A549 (cell line): ENCODE results near the gene HSPB7. TPM values are rescaled to one million over a fixed set of nuclear protein-coding genes. Genes with fewer than 3 reads are reported as not detected.

Experiments
- ATAC-seq, 2 experiments: fragments of 200-7000 bp in 1 of 2; fragments of >200 bp in 1 of 2; cut with Nextera tagmentation in 1 of 2; cut with Tn5 transposase in 1 of 2; 3 replicates each; pipeline versions ENCODE4 v1.8.0 to v1.9.1; 2018 to 2020; ENCODE audit warnings: mild to moderate bottlenecking in 1 of 2, moderate library complexity in 1 of 2
- CTCF ChIA-PET: fragments of 300-600 bp; sonication (Branson Sonifier 250); formaldehyde crosslinking; extraction: SDS; loops from one replicate; lab custom pipeline; 2021; ENCODE audit warnings: antibody characterized with exemption, inconsistent platforms; lab: Yijun Ruan, JAX
- POLR2A ChIA-PET: fragments of 350-600 bp; formaldehyde crosslinking; extraction: SDS; loops from one replicate; lab custom pipeline; 2021; ENCODE audit warnings: antibody characterized with exemption, inconsistent platforms; lab: Yijun Ruan, JAX
- DNase-seq, 2 experiments: peaks; one replicate each; pipeline versions ENCODE4 v3.0.0 to v3.0.0-alpha.2; 2011 to 2016; ENCODE audit warnings: low read depth in 1 of 2, low spot score in 1 of 2
- FAIRE-seq: peaks from 2 replicates; lab custom pipeline; 2011; peaks lifted over from hg19 to GRCh38; lab: Jason Lieb, UNC
- H3K27ac ChIP-seq, 2 experiments: fragments of >200 bp; sonication (Bioruptor Twin); formaldehyde crosslinking; 3 replicates each; pipeline ENCODE4 v1.5.1; 2016 to 2017
- H3K4me1 ChIP-seq: fragments of >200 bp; sonication (Bioruptor Twin); formaldehyde crosslinking; 3 replicates; pipeline ENCODE4 v1.6.1; 2016
- H3K4me2 ChIP-seq: fragments of >200 bp; sonication (Bioruptor Twin); formaldehyde crosslinking; 3 replicates; pipeline ENCODE4 v1.6.1; 2016
- H3K4me3 ChIP-seq: fragments of >200 bp; sonication (Bioruptor Twin); formaldehyde crosslinking; 3 replicates; pipeline ENCODE4 v1.5.1; 2016
- H3K9me3 ChIP-seq: fragments of >200 bp; sonication (Bioruptor Twin); formaldehyde crosslinking; 3 replicates; pipeline ENCODE4 v1.6.1; 2016
- BHLHE40 ChIP-seq: IDR thresholded peaks from 2 replicates; pipeline ENCODE4 v1.6.1; 2012; ENCODE audit warnings: low read depth, low read length, inconsistent platforms
- CBX8 ChIP-seq: fragments of 200-600 bp; sonication (generic); IDR thresholded peaks from 2 replicates; pipeline ENCODE4 v1.6.1; 2016
- CHD4 ChIP-seq: fragments of 200-600 bp; sonication (generic); IDR thresholded peaks from 2 replicates; pipeline ENCODE4 v1.6.1; 2016; ENCODE audit warnings: antibody characterized with exemption, mild to moderate bottlenecking, borderline replicate concordance
- CTCF ChIP-seq: fragments of >200 bp; sonication (Bioruptor Twin); formaldehyde crosslinking; IDR thresholded peaks from 3 replicates; pipeline ENCODE4 v1.5.1; 2016
- E2F6 ChIP-seq: IDR thresholded peaks from 2 replicates; pipeline ENCODE4 v1.6.1; 2012; ENCODE audit warnings: low read depth, borderline replicate concordance
- EHF ChIP-seq: fragments of 250-450 bp; sonication (Bioruptor Pico); IDR thresholded peaks from 2 replicates; pipeline ENCODE4 v1.5.0; 2020; ENCODE audit warnings: mild to moderate bottlenecking
- EHMT2 ChIP-seq: fragments of 200-600 bp; sonication (generic); IDR thresholded peaks from 2 replicates; pipeline ENCODE4 v1.6.1; 2016; ENCODE audit warnings: antibody characterized with exemption, low read depth, mild to moderate bottlenecking, moderate library complexity
- ESRRA ChIP-seq: fragments of 150-350 bp; IDR thresholded peaks from 2 replicates; pipeline ENCODE4 v1.6.1; 2014; ENCODE audit warnings: mild to moderate bottlenecking, low read length, borderline replicate concordance
- FOSB ChIP-seq: fragments of 250-450 bp; sonication (Bioruptor Pico); IDR thresholded peaks from 2 replicates; pipeline ENCODE4 v1.5.0; 2020; ENCODE audit warnings: mild to moderate bottlenecking, moderate library complexity
- FOSL2 ChIP-seq, 2 experiments: fragments of 450-650 bp in 1 of 2; fragments of >200 bp in 1 of 2; sonication (Bioruptor Twin) in 1 of 2; formaldehyde crosslinking; IDR thresholded peaks; 2 replicates each; pipeline versions ENCODE4 v1.5.0 to v1.6.1; 2016 to 2020; ENCODE audit warnings: mild to moderate bottlenecking in 1 of 2, moderate library complexity in 1 of 2
- HEYL ChIP-seq: fragments of 250-450 bp; sonication (Bioruptor Pico); IDR thresholded peaks from 2 replicates; pipeline ENCODE4 v1.8.0; 2021; ENCODE audit warnings: mild to moderate bottlenecking, moderate library complexity
- HMGXB4 ChIP-seq: fragments of 250-450 bp; sonication (Bioruptor Pico); IDR thresholded peaks from 2 replicates; pipeline ENCODE4 v1.5.0; 2021; ENCODE audit warnings: mild to moderate bottlenecking, moderate library complexity, borderline replicate concordance
- HOXB13 ChIP-seq: fragments of 250-450 bp; sonication (Bioruptor Pico); IDR thresholded peaks from 2 replicates; pipeline ENCODE4 v1.5.0; 2020; ENCODE audit warnings: low read depth, mild to moderate bottlenecking, moderate library complexity
- HOXB5 ChIP-seq: fragments of 250-450 bp; sonication (Bioruptor Pico); IDR thresholded peaks from 2 replicates; pipeline ENCODE4 v1.5.0; 2020; ENCODE audit warnings: mild to moderate bottlenecking, moderate library complexity
- JUN ChIP-seq, 2 experiments: fragments of >200 bp; sonication (Bioruptor Twin); formaldehyde crosslinking; IDR thresholded peaks; 2 replicates in 1 of 2; 3 replicates in 1 of 2; pipeline ENCODE4 v1.6.1; 2016 to 2017
- KDM1A ChIP-seq: fragments of 200-600 bp; sonication (generic); IDR thresholded peaks from 2 replicates; pipeline ENCODE4 v1.6.1; 2016; ENCODE audit warnings: low read depth, mild to moderate bottlenecking
- MAX ChIP-seq: IDR thresholded peaks from 2 replicates; pipeline ENCODE4 v1.6.1; 2012
- NPAS2 ChIP-seq: fragments of 250-450 bp; sonication (Bioruptor Pico); IDR thresholded peaks from 2 replicates; pipeline ENCODE4 v1.8.0; 2022; ENCODE audit warnings: mild to moderate bottlenecking, moderate library complexity, borderline replicate concordance
- PHF8 ChIP-seq: fragments of 200-600 bp; sonication (generic); IDR thresholded peaks from 2 replicates; pipeline ENCODE4 v1.6.1; 2016; ENCODE audit warnings: low read depth, mild to moderate bottlenecking, antibody characterized with exemption, moderate library complexity, borderline replicate concordance
- POLR2A ChIP-seq: IDR thresholded peaks from 2 replicates; pipeline ENCODE4 v1.6.1; 2012; ENCODE audit warnings: mild to moderate bottlenecking, low read length
- POLR2AphosphoS2 ChIP-seq: conservative IDR thresholded peaks from 2 replicates; pipeline ENCODE4 v1.6.1; 2012; ENCODE audit warnings: low read length, improper control_type of control experiment, inconsistent platforms
- RAD21 ChIP-seq, 2 experiments: fragments of >200 bp in 1 of 2; sonication (Bioruptor Twin) in 1 of 2; formaldehyde crosslinking in 1 of 2; IDR thresholded peaks in 1 of 2; conservative IDR thresholded peaks in 1 of 2; 2 replicates in 1 of 2; 3 replicates in 1 of 2; pipeline ENCODE4 v1.6.1; 2012 to 2018; ENCODE audit warnings: inconsistent platforms in 1 of 2
- RARB ChIP-seq: fragments of 250-450 bp; sonication (Bioruptor Pico); IDR thresholded peaks from 2 replicates; pipeline ENCODE4 v1.8.0; 2021; ENCODE audit warnings: mild to moderate bottlenecking, moderate library complexity
- RCOR1 ChIP-seq: fragments of 150-350 bp; IDR thresholded peaks from 2 replicates; pipeline ENCODE4 v1.6.1; 2014; ENCODE audit warnings: antibody characterized with exemption, low read length, low read depth
- TP53 ChIP-seq: fragments of 250-450 bp; sonication (Bioruptor Pico); IDR thresholded peaks from 2 replicates; pipeline ENCODE4 v1.5.0; 2021; ENCODE audit warnings: mild to moderate bottlenecking, moderate library complexity
- ZC3H11A ChIP-seq: fragments of 450-650 bp; IDR thresholded peaks from 2 replicates; pipeline ENCODE4 v1.6.1; 2014; ENCODE audit warnings: antibody characterized with exemption, mild to moderate bottlenecking
- WGBS: methylation state at CpG from one replicate; pipeline ENCODE4 v1.1.6; 2017; ENCODE audit errors: missing lambda C conversion rate; 5-methylcytosine and 5-hydroxymethylcytosine counted together
- polyA minus RNA-seq: library from RNA; depleted of rRNA, polyadenylated mRNA; stranded (reverse); fragments of >200 nt; gene quantifications from 2 replicates; pipeline ENCODE4 v1.2.3, GENCODE V29; 2011; rRNA and poly(A)+ RNA removed
- polyA plus RNA-seq, 4 experiments: library from polyadenylated mRNA; depleted of rRNA in 3 of 4; stranded (reverse); fragments of >200 nt; fragmentation: RNase III in 1 of 4; extraction: RNeasy Plus Mini Kit Qiagen cat#74134 plus additional on column Dnase treatment in 1 of 4; gene quantifications; 2 replicates in 3 of 4; 3 replicates in 1 of 4; pipeline ENCODE4 v1.2.3, GENCODE V29; 2011 to 2017

HSPB7 gene
- polyA plus RNA-seq (2011; rRNA removed) (not detected in 2 replicates), polyA plus RNA-seq (2017; fragmentation: RNase III; extraction: RNeasy Plus Mini Kit Qiagen cat#74134 plus additional on column Dnase treatment) (not detected in 3 replicates), polyA minus RNA-seq (not detected in 2 replicates)
- polyA plus RNA-seq (2012; cell fraction: cytosol; rRNA removed) = not detected in 2 replicates
- not detected in 2 replicates for polyA plus RNA-seq (2012; cell fraction: nucleus; rRNA removed)

GRCh38 chr1:16017461-16018303, at the start of gene HSPB7:
Gene HSPB7, minus strand, starts transcription at chr1:16018043. Its CDS starts 80 bp downstream, at chr1:16017963.
- CTCF ChIA-PET = interaction anchor here (1.1 to 2.3 kb wide), 5 partner anchors 8 to 56 kb away, joined by 3 to 8 read pairs (median 5); partner anchors contain the start of gene FAM131C
- TF ChIP-seq ZC3H11A (no peak), BHLHE40 (no peak), FOSL2 (IDR thresholded peaks at IDR 0.05) (no peak), FOSL2 (CRISPR knock-in tag; IDR thresholded peaks at IDR 0.05) (no peak), HOXB5 (CRISPR knock-in tag) (no peak), CTCF (no peak), JUN (IDR thresholded peaks at IDR 0.05) (no peak), POLR2AphosphoS2 (no peak), TP53 (no peak)
- TF ChIP-seq, all 56 proteins: peak for 0
- FAIRE-seq (no peak), DNase-seq (no peak), ATAC-seq (no peak; a peak in 1 of 6 replicates)
- peaks cover 19% of the 10 kb centered on the region for H3K4me1 ChIP-seq
- no peak within 1 kb of the TSS for H3K4me3 ChIP-seq
- H3K27ac ChIP-seq = no peak within 1 kb of the TSS; a peak in 1 of 6 replicates
- H3K4me2 ChIP-seq = no peak within 1 kb of the TSS
- no peaks in the 10 kb centered on the region for H3K9me3 ChIP-seq
- 86% methylated on average over 20 of the region's 37 CpGs for WGBS
- POLR2A ChIA-PET = no interaction called here

- Histone ChIP-seq H3K9me3 (no peaks in the 10 kb centered on the region), H3K4me3 (no peak overlapping the region), H3K4me2 (peak overlapping the region; percentile 57), H3K27ac (peak overlapping the region; percentile 52 to 66; a peak in 4 of 6 replicates), H3K4me1 (peaks cover 26% of the 10 kb centered on the region)
- no peak for TF ChIP-seq EHF (CRISPR knock-in tag)
- TF ChIP-seq RAD21 (conservative IDR thresholded peaks at IDR 0.05 in 1 of 2, IDR thresholded peaks at IDR 0.05 in 1 of 2) = no peak
- TF ChIP-seq ESRRA = no peak
- DNase-seq (peak; percentile 48 to 52), FAIRE-seq (no peak), ATAC-seq (peak; percentile 22 to 35; a peak in 2 of 6 replicates)
- ChIA-PET CTCF (interaction anchor here (0.8 to 2.2 kb wide), 5 partner anchors 10 to 119 kb away, joined by 3 to 9 read pairs (median 5); no protein-coding TSS in a partner anchor), POLR2A (no interaction called here)
- 33% methylated on average over 4 of the region's 6 CpGs for WGBS
Measured at GRCh38 chr1:16067127-16067768, 49.4 kb upstream of the HSPB7 start.

- Histone ChIP-seq H3K4me3 (no peak overlapping the region), H3K4me2 (no peak overlapping the region; the same call in 2 of the 3 replicates), H3K27ac (peak overlapping the region in 1 of 2 experiments; percentile 66; a peak in 1 of 6 replicates), H3K4me1 (peaks cover 26% of the 10 kb centered on the region), H3K9me3 (no peaks in the 10 kb centered on the region)
- CTCF ChIA-PET = interaction anchor here (0.5 to 1.5 kb wide), 5 partner anchors 16 to 473 kb away, joined by 3 to 5 read pairs (median 3); no protein-coding TSS in a partner anchor
- DNase-seq = no peak
- WGBS = 73% methylated on average over 4 of the region's 4 CpGs
- TF ChIP-seq ZC3H11A = no peak
- TF ChIP-seq NPAS2 (CRISPR knock-in tag) = no peak
- no peak for TF ChIP-seq CBX8
- no peak for TF ChIP-seq HEYL (CRISPR knock-in tag)
- no peak for TF ChIP-seq KDM1A
- TF ChIP-seq RCOR1 = no peak
- no peak for TF ChIP-seq RAD21 (conservative IDR thresholded peaks at IDR 0.05 in 1 of 2, IDR thresholded peaks at IDR 0.05 in 1 of 2)
- TF ChIP-seq CHD4 = no peak
- TF ChIP-seq FOSB (CRISPR knock-in tag) = no peak
- no peak for TF ChIP-seq HOXB13 (CRISPR knock-in tag)
- no peak for TF ChIP-seq E2F6
- no peak for TF ChIP-seq HMGXB4
- no peak for TF ChIP-seq EHMT2
- no peak for TF ChIP-seq HOXB5 (CRISPR knock-in tag)
- no peak for TF ChIP-seq PHF8
- no peak for TF ChIP-seq POLR2A
- no peak for TF ChIP-seq MAX
- no peak for TF ChIP-seq TP53
- TF ChIP-seq RARB = no peak
- POLR2A ChIA-PET = no interaction called here
- no peak for ATAC-seq
- no peak for FAIRE-seq
Measured at GRCh38 chr1:16066245-16066644, 48.4 kb upstream of the HSPB7 start.
